Frontal cortex (tissue), 4 donors: Measurements from ENCODE around the gene TTC9. TPM values are rescaled to one million over a fixed set of nuclear protein-coding genes. Genes with fewer than 3 reads are reported as not detected.
A peak's percentile ranks its signal among the peaks of the same experiment; 100 is the strongest.

Source experiments
- DNase-seq, 2 donors: peaks; one replicate each; pipeline ENCODE4 v3.0.0; 2012; ENCODE audit warnings: low spot score in 2 of 2
- FAIRE-seq: peaks from 2 replicates; lab custom pipeline; 2012; peaks lifted over from hg19 to GRCh38; lab: Jason Lieb, UNC
- total RNA-seq: library from RNA; depleted of rRNA; stranded (reverse); fragments of >200 nt; gene quantifications from one replicate; pipeline ENCODE4 v1.2.3, GENCODE V29; 2014
- donor health status: control.
- donor health status: control.
- donor health status: control.

The TTC9 gene
- total RNA-seq, 1 donor from 2014 or later: 14.7 TPM

GRCh38 chr14:70642303-70643235, 853 bp downstream of the TTC9 start:
- DNase-seq (peak; percentile 35 to 37), FAIRE-seq (no peak)

DNA sequence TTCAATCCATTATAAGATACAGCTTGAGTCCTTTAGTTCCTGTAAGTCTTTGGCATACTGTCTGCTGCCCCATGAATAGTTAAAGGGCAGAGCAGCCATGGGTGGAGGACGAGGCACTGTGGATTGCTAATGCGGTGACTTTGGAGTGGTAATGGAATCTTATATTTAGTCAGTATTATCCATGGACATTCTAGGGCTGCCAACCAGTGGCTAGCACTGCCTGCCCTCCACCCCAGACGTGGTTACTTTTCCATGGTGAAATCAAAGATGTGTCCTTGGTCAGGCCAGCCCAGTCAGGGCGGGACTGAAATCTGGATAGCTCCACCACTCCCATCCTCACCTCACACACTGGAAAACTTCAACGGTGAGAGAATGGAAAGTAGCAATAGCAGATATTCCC, 2.3 kb downstream of the TTC9 start:
- DNase-seq (no peak), FAIRE-seq (no peak)

GRCh38 chr14:70645892-70646291, 4.2 kb downstream of the TTC9 start:
- DNase-seq: no peak
- no peak for FAIRE-seq

- FAIRE-seq (no peak), DNase-seq (no peak)
These were observed 5.0 kb downstream of the TTC9 start for GRCh38 chr14:70646705-70647104.

DNA sequence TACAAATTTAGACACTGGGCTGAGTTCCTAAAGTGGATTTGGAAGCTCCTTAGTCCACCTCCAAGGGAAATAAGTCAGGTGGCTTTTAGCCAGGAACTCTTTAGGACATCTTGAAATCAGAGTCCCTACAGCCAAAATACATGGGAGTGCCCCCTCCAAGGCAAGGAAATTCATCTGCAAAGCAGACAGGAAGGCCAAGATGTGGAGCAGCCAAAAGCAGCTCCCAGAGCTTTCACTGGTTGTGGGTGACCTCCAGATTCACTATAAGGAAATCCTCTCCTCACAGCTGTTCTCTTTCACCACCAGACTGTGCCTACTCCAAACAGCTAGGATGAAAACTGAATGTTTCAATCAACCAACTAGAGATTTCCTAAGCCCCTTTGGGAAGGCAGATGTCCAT, 6.6 kb downstream of the TTC9 start:
- FAIRE-seq: no peak
- no peak for DNase-seq

DNA sequence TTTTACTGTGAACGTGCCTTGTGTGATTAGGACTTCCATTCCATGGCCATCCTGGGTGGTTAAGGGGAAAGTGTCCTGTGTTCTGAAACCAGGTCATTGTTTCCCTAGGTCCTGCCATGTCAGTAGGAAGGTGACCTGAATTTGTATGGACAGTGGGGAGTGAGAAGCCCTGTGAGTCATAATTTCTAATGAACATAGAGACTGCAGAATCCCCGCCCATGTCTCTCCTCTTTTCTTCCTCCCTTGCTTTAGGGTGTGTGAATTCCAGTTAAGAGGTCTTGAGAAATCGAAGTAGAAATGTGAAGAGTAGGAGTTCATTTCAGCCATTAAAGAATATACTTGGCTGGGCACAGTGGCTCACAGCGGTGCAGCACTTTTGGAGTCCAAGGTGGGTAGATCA, 8.1 kb downstream of the TTC9 start:
- FAIRE-seq: no peak

DNA sequence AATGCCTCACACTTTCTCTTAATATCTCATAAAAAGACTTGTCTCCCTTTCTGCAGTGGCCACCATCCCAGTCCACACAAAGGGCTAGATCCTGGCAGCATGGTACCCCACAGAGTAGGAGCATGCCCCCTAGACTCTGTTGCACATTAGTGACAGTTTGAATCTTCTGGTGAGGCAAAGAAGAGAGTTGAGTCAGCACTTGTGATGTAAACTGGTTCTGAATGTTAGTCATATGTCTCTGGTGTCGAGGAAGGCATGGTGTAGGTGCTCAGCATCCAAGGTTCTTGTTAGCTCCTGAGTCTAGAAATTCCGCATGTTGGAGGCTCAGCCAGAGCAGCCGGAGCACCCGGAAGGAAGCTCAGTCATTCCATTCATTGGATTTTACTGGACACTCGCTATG, 9.8 kb downstream of the TTC9 start:
- no peak for FAIRE-seq
- DNase-seq: no peak

More for the DNA sequence above, 8.1 kb downstream of the TTC9 start:
- no peak for DNase-seq

GRCh38 chr14:70652871-70653270, 11.2 kb downstream of the TTC9 start:
- FAIRE-seq (no peak), DNase-seq (no peak)

DNA sequence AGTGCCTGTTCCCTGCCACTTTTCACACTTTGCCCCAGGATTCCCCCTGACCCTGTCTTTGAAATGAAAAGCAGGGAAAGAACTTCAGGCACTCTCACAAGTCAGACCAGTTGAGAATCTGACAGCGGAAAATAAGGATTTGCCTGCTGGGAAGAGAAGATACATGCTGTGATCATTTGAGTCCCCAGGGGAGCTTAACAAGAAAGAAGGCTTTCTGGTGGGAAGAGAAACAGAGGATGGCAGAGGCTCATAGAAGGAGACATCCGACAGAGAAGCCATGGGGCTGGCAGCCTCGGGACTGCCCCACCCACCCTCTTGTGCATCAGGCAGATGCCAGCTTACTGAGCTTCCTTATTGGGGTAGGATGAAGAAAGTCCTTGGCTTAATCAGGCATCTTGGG, 11.9 kb downstream of the TTC9 start:
- FAIRE-seq (no peak), DNase-seq (no peak)

GRCh38 chr14:70654632-70655031, 12.9 kb downstream of the TTC9 start:
- FAIRE-seq (no peak), DNase-seq (no peak)

- FAIRE-seq (no peak), DNase-seq (no peak)
These were observed 13.6 kb downstream of the TTC9 start for GRCh38 chr14:70655110-70655826.

- no peak for DNase-seq
- FAIRE-seq: no peak
These were observed 17.2 kb downstream of the TTC9 start for GRCh38 chr14:70658899-70659298.

DNA sequence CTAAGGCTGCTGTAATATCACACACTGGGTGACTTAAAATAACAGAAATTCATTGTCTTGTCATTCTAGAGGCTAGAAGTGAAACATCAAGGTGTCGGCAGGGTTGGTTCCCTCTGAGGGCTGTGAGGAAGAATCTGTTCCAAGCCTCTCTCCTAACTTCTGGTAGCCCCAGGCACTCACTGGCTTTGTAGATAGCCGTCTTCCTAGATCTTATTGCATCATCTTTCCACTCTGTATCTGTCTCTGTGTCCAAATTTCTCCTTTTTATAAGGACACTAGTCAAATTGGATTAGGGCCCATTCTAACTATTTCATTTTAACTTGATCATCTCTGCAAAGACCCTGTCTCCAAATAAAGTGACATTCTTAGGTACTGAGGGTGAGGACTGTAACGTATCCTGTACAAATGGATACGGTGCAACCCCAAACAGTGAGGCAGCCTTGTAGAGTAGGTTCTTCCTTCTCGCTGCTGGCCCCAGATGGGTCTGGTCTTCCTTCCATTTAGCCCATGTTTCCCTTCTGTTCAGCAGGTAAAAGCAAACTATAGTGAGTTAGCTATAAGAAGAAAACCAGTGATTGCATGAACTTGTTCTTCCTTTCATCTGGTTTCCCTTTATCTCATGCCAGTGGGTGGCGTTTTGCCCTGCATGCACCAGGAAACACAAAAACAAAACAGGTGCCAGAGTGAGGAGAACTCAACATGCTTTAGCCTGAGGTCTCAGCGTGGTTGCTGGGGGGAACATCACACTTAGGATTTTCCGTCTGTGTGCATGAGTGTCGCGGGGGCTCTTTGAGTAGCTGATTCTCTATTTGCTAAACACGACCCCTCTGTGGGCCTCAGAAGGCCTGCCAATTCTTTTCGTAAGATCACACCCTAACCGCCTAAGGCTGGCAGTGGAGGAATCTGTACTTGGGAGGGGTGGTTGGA, 19.5 kb downstream of the TTC9 start:
- DNase-seq (no peak), FAIRE-seq (no peak)

DNA sequence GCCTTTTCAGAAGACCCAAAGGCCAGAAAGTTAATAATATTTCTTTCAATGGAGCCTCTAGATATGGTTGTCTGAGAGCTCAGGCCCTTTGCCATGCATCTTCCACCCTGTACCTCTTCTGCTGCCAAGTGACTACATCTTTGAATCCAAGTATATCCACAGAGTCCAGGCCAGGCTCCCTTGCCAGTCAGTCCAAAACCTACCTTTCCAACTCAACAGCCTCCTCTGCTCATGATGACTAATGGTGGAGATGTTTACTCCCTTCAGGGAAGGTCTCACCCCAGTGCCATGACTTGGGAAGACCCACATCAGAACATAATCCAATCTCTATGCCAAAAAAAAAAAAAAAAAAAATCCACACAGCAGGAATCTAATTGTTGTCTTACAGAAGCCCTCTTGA, 20.4 kb downstream of the TTC9 start:
- DNase-seq (no peak), FAIRE-seq (no peak)

- FAIRE-seq: no peak
- no peak for DNase-seq
These were observed 21.1 kb downstream of the TTC9 start for GRCh38 chr14:70662816-70663215.

DNA sequence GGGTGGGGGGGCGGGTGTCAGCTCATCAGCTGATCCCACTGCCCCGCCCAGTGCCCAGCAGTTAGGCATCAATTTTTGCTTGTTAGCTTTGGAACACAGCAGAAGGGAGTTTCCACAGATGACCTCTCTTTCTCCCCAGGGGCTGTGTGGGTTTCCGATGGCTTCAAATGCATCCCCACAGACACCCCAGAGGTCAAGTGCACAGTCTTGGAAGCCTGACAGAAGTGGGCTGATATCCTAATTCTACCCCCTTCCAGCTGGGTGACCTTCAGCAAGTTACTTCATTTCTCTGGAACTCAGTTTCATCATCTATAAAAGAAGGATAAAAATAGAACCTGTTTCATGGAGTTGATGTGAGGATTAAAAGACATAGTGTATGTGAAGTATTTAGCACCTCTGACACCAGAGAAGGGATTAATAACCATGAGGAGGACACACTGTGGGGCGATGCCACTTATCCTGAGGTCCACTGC, 22.0 kb downstream of the TTC9 start:
- FAIRE-seq (no peak), DNase-seq (no peak)

GRCh38 chr14:70664698-70665447, 23.2 kb downstream of the TTC9 start:
- FAIRE-seq (no peak), DNase-seq (no peak)

DNA sequence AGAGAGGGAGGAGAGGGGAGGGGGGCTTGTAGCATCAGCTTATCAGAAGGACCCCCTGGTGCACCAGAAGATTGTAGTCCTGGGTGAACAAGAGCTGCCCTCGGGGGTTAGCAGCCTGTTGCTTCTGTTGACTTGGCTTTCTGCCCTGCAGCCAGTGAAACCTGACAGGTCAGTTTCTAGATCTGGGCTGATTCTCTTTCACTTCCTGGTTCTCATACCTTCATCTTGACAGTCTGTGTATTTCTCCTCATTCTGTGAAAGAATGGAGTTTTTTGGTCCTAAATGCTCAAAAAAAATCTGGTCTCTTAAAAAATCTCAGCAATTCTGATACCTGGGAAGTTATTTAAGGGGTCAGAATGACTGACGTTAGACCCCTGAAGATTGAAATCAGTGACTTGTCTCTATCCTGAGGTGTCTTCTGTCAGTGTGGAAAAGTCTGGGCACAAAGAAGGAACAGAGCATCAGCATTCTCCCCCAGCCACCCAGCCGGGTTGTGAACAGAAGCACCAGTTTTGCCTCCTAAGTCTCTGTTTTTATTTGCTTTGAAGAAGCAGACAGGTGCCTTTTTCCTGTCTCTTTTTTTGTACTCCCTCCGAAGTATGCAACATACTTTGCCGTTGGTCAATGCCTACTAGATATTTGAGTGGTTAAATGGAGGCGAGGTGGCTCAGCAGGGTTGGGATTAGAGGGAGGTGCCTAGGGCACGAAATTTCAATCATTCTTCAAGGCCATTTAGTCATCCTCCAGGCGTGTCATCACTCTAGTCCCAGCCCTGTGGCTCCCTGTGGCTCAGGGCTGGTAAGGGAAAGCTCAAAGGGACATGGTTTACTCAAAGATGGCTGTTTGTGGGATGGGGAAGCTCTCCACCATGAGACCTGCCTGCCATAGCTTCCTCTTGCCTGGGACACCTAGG, 24.0 kb downstream of the TTC9 start:
- no peak for FAIRE-seq

More for the DNA sequence above, 24.0 kb downstream of the TTC9 start:
- DNase-seq: no peak
